HG03571 (cell line): ENCODE results near the gene PDE4D.
"Not testable (repeated sequence)": the region's sequence is repeated elsewhere in the genome, so short reads cannot be mapped to it uniquely, and the experiment has no call there.

ENCODE experiments used
- ATAC-seq: cut with Tn5 transposase; IDR thresholded peaks from one replicate; pipeline ENCODE4 v1.9.1; 2021; ENCODE audit not compliant: unreplicated experiment

Gene PDE4D

DNA sequence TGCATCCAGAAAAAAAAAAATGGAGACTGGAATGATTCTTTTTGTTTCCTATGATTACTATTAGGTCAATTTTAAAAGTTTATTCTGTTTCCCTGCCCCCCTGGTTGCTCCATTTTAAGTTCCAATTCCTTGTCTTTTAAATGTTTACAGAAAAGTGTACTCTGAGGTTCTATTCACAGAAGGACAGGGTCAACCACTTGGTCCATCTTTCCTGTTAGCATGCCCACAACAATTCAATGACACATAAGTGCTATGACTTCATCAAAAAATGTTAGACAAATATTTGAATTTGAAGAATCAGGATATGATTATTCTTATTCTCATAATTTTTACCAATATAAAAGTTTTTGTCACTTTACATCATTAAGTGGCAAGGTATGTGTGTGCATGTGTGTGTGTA is 123.7 kb downstream of the PDE4D start:
- no peak for ATAC-seq

DNA sequence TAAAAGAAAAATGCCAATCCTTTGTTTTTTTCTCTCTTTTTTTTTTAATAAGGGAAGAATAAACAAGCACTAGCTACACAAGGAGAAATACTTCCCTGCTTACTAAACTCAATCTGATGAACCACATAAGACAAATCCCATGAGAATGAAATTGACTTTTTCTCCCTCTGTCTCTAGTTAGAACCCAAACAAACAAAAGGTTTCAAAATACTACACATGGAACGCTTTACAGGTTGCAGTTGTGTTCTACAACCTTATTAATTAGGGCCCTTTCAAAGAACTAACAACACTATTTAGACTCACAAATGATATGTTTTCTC is 124.5 kb downstream of the PDE4D start:
- ATAC-seq, result no peak

DNA sequence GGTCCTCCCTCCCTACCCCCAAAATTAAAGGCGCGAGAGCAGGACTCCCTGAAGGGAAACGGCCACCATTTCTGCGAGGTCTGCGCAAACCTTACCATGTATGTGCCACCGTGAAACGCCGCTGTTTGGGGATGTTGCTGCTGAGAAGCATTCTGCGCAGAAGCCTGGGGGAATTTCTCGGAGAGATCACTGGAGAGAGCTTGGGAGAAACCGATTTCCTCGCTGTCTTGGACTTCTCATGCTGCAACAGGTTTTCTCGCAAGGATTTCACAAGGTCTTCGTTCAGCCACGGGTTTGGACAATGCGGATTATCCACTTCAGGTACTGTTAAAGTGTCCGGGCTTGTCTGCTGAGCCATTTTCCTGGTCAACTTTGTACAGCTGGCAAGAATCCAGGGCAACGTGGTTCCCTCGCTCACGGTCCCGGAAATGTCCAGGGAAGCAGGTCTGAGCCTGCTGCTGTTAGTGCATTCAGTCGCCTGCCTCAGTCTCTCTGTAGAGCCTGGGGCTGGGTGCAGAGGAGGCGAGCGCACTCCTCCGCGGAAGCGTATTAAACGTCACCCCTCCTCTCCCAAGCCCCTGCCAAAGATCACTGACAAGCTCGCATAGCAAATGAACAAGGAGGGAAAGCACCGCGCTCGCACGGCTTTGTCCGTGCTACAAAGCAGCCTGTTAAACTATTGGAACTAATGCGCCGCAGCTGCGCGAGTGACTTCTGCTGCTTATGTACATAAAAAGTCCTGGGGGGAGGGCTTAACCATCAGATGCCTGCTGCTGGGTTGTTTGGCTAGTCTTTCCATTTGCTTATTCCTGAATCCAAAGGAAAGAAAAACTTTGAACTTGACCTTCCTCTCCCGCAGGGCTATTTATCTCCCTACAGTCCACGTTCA is 125.1 kb downstream of the PDE4D start:
- no peak for ATAC-seq

DNA sequence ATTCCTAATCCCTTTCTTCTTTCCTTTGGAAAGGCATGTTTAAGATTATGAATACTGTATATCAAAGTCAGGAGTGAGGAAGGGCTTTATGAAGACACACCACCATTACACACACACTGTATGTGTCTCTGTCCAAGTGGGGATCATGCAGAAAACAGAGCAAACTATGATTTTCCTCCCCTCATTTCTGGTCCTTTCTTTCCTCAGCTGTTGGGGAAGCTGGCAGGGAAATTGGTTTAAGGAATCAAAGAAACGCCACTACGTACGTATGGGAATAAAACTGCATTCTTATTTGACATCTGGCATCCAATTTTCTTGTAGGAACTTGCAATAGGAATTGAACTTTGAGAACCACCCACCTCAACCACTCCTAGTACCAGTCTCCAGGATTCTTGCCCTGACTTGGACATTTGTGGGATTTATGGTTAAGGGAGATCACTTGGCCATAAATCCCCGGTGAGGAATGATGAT is 125.8 kb downstream of the PDE4D start:
- ATAC-seq, result no peak

DNA sequence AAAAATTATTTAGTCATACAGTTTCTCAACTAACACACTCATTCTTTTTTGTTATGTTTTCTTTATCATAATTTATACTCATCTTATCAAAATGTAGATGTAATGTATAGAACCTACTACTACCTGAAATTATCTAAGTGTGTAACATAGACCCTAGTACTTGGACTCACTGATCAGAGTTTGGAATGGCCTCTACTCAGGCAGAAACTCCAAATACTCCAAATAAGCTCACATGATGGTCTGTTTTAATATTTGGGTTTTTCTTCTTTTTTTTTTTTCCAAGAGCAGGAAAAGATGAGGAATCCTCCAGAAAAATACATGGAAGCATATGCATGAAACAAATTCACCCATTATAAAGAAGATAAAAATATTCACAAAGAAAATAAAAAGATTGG is 126.3 kb downstream of the PDE4D start:
- ATAC-seq, result no peak

DNA sequence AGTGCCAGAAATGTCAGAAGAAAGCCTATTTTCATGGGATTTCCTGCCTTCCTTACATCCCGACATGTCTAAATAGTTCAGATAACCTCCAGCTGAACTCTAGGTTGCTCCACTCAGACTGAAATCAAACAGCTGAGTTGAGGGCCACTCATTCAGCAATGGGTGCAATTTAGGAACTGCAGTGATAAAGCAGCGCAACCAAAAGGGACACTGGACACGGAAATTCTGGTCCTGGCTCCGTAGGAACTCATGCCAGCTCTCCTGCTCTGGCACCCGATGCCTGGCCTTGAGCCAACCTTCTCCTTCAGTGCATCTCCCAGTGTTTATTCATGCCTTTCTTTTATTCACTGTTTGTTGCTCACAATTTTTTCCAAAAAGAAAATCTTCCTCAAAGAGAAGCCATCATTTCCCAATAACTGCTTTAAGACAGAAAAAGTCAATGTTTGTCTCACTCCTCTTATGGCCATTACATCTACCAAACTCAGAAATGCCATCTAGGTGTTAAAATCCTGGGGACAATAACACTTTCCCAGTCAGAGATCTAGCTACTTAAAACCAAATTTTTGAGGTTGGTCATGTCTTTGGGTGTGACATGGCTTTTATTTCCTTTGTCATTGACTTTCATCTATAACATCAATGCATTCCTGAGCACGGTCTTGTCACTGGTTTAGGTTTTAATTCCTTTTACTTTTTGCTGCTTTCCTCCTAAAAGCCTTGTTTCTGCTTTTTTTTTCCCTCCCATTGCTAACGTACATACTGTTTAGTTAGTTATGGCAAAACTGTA is 126.9 kb downstream of the PDE4D start:
- ATAC-seq, result no peak

DNA sequence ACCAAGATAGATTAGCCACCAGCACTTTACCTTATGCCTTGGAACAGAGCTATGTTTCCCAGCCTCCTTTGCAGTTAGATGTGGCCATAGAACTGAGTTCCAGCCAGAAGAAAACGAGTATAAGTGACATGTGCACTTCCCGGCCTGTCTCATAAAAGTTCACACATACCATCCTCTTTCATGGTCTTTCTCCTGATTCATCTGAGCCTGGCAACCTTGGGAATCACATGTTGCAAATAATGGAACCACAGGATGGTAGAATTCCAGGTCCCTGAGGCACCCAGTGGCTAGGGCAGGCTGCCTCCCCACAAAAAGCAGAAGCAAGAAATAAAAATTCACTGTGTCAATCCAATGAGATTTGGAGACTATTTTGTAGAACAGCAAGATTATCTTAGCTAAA is 128.1 kb downstream of the PDE4D start:
- ATAC-seq, result no peak

DNA sequence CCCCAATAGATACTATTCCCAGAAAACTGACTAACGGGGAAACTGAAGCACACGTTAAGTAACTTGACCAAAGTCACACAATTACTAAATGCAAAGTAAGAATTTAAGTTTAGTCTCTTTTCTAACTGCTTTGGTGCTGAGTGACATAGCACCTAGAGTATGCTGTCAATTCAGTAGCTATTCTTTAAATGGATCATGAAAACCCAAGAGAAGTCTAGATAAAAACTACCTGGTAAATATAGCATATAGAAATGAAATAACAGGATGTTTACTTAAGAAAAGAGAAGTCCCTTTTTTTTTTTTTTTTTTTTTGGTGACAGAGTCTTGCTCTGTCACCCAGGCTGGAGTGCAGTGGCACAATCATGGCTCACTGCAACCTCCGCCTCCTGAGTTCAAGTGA is 129.2 kb downstream of the PDE4D start:
- no peak for ATAC-seq

DNA sequence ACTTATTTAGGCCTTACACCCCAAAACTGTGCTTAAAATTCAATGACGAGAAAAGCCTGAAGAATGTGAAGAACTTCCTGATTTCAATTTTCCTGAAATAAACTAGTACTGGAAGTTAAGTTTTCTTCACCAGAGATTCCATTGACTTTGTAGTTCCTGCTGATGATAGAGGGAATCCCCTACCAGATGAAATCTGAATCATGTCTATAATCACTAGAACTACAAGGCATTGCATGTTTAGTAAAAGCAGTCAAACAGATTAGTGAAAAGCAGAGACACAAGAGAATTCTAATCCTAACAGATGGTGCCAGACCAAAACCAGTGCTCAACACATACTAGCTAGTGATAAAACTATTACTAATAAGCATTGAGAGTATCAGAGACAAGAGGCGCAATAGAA is 130.0 kb downstream of the PDE4D start:
- no peak for ATAC-seq

DNA sequence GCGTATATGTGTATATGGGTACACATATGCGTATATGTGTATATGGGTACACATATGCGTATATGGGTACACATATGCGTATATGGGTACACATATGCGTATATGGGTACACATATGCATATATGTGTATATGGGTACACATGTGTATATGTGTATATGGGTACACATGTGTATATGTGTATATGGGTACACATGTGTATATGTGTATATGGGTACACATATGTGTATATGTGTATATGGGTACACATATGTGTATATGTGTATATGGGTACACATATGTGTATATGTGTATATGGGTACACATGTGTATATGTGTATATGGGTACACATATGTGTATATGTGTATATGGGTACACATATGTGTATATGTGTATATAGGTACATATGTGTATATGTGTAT is 131.3 kb downstream of the PDE4D start:
- ATAC-seq, result not testable (repeated sequence)

DNA sequence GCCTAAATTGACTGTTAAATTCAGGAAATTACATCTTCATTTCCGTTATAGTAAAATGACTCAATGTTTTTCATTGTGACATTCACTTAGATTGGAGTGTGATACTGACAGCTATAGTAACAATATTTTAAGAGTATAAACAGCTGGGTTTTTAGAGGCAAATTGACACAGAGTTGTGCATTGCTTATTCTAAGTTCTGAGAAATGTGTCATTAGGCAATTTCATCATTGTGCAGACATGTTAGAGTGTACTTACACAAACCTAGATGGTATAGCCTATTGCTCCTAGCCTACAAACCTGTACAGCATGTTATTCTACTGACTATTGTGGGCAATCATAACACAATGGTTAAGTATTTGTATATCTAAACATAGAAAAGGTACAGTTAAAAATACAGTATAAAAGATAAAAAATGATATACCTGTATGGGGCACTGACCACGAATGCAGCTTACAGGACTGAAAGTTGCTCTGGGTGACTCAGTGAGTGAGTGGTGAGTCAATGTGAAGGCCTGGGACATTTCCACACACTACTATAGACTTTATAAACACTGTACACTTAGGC is 132.7 kb downstream of the PDE4D start:
- ATAC-seq, result peak; percentile 65

DNA sequence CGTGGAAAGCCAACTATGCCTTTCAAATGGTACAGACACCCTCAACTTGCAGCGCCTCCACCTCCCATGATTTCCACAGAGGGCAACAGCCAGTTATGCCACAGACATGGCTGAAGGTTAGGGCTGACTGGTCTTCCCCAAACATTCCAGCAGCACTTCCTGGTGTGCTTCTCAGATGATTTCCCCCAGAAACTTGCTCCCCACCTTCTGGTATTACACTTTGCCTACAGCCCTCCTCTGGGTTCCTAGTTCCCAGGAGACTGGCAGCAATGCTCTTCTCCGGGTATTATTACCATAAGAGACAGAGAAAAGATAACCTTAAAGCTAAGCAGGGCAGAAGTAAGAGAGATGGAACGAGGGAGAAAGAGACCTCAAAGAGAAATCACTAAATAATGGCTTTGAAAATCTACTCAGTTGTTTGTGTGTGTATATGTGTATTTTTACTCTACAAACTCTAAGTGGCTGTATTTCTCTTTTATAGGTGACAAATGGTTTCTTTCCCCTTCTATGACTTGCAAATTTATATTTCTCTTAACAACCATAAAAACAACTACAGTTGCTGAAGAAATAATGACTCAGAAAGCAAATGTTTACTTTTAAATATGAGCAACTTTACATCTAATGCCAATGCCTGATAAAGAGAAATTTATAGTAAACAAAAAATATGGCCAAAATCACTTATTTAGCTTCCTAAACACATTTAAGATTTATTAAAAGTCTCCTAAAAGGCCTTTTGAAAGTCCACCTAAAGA is 133.8 kb downstream of the PDE4D start:
- ATAC-seq, result no peak

DNA sequence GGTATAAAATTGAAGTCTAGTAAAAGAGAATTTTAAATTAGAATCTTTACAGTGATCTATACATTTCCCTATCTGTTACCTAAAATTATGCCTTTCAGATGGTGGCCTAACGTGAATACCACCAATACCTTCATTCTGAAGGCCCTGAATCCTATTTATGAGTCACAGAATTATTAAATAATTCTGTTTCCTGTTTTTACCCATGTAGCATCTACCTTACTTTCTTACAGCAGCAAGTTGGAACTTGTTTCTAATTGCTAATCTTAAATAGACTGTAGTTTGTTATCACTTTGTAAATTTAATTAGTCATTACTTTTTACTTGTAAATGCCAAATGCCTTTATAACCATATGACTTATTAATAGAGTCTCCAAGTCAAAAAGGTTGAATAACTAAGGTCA is 135.0 kb downstream of the PDE4D start:
- no peak for ATAC-seq

DNA sequence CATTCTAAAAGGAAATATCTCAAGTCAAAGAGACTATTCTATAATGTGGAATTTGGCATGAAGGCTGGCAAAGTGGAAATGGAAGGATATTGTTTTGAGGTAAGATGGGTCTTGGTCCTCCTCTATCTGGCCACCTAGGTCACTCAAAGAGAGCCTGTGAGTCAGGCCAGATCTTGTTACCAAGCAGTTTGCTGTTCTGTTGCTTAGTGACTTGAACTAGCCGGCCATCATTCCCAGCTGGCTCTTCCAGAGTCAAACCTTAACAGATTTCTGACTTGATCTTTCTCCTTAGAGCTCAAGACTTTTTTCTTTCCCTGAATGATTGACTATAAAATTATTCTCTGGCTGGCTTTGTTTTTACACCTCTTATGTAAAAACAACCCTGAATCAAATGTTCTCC is 136.1 kb downstream of the PDE4D start:
- no peak for ATAC-seq

DNA sequence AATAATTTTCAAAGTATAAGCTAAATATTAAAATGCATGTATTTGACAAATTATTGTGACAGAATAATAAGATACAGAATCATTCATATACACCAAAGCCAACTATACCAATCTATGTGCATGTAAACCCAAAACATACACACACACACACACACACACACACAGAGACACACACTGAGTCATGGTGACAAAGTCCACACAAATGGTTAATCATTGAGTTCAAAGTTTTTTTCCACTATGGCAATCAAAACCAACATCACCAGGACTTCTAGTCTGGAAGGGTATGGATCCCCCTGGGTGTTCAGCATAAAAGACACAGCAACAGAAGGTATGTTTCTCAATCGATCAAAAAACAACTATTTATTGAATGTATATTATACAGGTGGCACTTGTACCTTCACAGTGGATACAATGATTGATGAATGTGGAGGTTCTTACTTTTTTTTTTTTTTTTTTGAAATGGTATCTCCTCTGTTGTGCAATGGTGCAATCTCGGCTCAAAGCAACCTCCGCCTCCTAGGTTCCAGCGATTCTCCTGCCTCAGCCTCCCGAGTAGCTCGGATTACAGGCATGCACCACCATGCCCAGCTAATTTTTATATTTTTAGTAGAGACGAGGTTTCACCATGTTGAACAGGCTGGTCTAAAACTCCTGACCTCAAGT is 137.0 kb downstream of the PDE4D start:
- no peak for ATAC-seq

DNA sequence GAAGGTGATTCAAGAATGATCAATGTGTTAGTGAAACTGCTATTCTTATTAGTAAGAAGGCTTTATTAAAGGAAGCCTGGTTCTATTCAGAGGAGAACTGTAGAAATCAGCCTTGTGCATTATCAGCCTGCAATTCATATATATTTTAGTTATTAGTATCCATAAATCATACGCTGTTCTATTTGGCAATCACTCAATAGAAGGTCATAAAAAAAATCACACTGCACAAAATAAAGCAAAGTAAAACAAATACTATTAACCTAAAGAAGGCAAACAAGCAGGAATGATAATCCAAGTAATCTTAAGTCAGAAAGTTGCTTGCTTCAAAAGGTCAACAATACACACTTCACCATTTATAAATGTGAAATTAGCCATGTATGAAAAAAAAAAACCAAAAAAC is 138.1 kb downstream of the PDE4D start:
- ATAC-seq, result no peak

DNA sequence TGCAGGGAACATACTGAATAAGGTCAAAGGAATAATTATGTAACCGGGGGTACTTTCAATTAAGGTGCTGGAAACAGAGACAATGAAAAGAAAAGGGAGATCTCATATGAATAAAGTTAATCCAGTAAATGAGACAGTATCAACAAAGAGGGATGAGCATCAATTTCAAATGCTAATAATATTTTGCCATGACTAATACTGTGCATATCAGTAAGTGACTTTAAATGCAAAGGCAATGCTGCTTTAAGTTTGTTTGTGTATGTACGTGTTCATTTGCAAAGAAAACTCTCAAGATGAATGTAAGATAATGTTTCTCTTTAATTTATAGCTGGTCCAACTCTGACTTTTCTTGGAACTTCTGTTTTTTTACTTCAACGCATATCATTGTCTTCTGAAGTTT is 139.9 kb downstream of the PDE4D start:
- ATAC-seq, result no peak

DNA sequence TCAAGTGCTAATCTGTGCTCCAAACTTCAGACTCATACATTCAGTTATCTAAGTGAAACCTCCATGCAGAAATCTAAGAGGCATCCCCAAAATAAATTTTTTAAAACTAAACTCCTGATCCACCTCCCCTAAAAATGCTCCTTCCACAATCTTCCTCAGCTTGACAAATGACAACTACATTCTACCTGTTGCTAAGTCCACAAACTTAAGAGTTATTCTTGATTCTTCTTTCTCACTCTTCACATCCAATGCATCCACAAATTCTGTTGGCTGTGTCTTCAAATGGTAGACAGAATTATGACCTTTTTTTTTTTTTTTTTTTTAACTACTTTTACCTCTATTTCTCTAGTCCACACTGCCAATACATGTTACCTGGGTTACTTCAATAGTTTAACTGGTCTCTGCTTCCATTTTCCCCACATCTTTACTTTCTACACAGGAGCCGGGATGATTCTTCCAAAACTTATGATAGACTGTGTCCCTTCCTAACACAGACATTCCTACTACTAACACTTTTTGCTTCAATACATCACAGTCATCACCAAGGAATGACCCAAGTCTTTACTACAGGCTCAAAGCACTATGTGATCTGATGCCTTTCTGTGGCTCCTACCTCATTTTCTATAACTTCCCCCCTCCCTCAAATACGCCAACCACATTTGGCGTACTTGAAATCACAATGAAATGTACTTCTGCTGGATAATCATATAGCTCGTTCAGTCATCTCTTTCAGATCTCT is 143.6 kb downstream of the PDE4D start:
- no peak for ATAC-seq

DNA sequence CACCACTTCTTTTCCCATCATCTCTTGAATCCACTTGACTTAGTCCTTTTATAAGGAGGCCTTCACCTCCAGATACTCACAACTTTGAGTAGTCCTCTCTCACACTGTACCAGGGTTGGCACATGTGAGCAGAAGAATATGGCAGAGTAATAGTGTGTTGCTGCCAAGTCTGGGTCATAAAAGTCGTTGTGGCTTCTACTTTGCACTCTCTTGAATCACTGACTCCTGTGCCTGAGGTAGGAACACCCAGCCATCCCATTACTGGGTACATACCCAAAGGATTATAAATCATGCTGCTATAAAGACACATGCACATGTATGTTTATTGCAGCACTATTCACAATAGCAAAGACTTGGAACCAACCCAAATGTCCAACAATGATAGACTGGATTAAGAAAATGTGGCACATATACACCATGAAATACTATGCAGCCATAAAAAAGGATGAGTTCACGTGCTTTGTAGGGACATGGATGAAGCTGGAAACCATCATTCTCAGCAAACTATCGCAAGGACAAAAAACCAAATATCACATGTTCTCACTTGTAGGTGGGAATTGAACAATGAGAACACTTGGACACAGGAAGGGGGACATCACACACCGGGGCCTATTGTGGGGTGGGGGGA is 145.4 kb downstream of the PDE4D start:
- ATAC-seq, result not testable (repeated sequence)
